Measurements from ENCODE around the gene LAMP1.
A peak's percentile ranks its signal among the peaks of the same experiment; 100 is the strongest.
"Not testable (repeated sequence)": the region's sequence is repeated elsewhere in the genome, so short reads cannot be mapped to it uniquely, and the experiment has no call there.

LAMP1 gene, protein sequence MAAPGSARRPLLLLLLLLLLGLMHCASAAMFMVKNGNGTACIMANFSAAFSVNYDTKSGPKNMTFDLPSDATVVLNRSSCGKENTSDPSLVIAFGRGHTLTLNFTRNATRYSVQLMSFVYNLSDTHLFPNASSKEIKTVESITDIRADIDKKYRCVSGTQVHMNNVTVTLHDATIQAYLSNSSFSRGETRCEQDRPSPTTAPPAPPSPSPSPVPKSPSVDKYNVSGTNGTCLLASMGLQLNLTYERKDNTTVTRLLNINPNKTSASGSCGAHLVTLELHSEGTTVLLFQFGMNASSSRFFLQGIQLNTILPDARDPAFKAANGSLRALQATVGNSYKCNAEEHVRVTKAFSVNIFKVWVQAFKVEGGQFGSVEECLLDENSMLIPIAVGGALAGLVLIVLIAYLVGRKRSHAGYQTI

DNA sequence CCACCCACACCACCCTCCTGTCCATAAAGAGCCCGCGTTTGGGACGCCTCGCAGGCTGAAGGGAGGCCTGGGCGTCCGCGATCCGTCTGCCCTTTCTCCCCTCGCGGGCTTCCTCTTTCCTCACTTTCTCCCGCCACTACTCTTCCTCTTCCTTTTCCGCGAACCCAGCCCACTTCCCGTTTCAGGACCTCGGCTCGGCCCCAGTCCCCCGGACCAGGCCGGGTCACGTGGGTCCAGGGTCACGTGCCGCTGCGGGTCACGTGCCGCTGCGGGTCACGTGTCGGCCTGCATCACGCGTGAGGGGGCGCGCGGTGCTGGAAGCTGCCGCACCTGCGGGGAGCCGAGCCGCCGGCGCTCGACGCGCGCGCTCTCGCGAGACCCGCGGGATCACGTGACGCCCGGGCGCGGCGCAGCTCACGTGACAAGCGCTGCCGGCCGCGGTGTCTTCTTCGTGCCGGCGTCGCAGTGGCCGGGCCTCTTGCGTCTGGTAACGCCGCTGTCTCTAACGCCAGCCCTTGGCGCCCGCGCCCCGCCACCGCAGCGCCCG lies at the start of gene LAMP1:
LAMP1 (plus strand) TSS at position 417 of the 547 bp plus-strand sequence. CDS start 196 bp downstream, outside the sequence.
- in situ Hi-C loops (cut with MboI; ENCODE audit: low sequenced_read_pairs, unreplicated experiment) = no loop called here
- TF ChIP-seq, protein P1, sequence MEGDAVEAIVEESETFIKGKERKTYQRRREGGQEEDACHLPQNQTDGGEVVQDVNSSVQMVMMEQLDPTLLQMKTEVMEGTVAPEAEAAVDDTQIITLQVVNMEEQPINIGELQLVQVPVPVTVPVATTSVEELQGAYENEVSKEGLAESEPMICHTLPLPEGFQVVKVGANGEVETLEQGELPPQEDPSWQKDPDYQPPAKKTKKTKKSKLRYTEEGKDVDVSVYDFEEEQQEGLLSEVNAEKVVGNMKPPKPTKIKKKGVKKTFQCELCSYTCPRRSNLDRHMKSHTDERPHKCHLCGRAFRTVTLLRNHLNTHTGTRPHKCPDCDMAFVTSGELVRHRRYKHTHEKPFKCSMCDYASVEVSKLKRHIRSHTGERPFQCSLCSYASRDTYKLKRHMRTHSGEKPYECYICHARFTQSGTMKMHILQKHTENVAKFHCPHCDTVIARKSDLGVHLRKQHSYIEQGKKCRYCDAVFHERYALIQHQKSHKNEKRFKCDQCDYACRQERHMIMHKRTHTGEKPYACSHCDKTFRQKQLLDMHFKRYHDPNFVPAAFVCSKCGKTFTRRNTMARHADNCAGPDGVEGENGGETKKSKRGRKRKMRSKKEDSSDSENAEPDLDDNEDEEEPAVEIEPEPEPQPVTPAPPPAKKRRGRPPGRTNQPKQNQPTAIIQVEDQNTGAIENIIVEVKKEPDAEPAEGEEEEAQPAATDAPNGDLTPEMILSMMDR (IDR thresholded peaks at IDR 0.05; ENCODE audit: borderline replicate concordance, control extremely low read depth, extremely low read depth, insufficient read depth, missing control alignments) = no peak

DNA sequence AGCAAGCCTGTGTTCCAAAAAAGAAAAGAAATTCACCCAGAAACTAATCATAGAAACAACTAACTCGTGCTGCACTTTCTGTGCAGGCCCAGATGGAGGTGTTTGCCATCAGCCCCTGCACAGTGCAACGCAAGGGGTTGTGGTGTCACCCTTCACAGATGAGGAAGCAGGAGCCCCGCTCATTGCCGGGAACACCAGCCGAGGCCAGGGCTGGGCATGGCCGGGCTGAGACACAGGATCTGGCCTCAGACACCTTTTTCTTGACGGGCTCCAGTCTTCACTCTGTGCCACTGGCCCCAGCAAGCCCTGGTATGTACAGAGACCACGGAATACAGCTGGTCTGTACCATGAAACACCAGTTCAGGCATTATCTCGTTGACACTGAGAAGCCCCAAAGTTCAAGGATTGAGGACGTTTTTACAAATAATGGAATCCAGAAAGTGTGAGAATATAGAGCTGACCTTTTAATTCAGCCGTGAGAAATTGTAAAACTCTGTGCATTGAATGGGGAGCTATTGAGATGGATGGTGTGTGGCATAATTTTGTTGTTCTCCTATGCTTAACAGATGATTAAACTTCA lies 44.4 kb upstream of the LAMP1 start:
- in situ Hi-C loops (cut with MboI; ENCODE audit: low sequenced_read_pairs, unreplicated experiment) = no loop called here

More for the DNA sequence above, at the start of gene LAMP1:
- DNase-seq (ENCODE audit: low spot score) = peak; percentile 99

DNA sequence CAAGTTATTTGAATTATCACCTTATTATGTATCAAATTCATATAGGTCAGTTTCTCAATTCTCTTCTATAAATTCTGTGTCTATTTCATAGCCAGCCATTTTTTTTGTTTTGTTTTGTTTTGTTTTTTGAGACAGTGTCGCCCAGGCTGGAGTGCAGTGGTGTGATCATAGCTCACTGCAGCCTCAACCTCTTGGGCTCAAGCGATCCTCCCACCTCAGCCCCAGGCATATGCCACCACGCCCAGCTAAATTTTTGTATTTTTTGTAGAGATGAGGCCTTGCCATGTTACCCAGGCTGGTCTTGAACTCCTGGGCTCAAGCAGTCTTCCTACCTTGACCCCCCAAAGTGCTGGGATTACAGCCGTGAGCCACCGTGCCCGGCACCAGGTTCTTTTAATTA lies 39.1 kb upstream of the LAMP1 start:
- in situ Hi-C loops (cut with MboI; ENCODE audit: low sequenced_read_pairs, unreplicated experiment); DNase-seq (ENCODE audit: low spot score): not testable (repeated sequence)

More for the DNA sequence above, 44.4 kb upstream of the LAMP1 start:
- TF ChIP-seq, protein P1 (IDR thresholded peaks at IDR 0.05; ENCODE audit: borderline replicate concordance, control extremely low read depth, extremely low read depth, insufficient read depth, missing control alignments) = no peak
- DNase-seq (ENCODE audit: low spot score) = no peak

DNA sequence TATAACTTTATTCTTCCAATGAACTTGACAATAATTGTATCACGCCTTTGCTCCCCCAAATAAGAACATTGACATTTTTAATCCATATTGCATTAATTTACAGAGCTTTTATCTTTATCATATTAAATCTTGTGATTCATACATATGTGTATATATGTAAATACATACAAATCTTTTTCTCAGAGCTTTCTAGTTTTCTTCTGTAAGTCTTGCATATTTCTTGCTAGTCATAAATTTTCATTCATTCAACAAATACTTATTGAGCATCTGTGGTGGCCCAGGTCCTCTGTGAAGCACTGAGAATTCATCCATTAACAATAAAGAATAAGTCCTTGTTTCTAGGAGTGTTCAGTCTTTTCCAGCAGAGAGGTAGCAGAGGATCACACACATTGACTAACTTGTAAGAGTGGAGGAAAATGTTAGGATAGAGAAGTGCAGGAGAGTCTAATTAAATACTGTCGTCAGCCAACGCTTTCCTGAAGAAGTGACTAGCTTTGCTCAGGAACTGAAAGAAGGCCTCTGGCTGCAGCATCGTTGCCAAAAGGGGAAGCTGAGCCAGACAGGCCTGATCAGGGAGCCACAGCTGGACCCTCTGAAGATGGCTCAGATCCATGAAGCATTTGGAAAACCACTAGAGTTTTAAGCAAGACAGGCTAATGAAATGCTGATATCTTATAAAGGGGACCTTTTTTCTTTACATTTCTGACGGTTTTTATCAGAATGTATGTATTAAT lies 38.6 kb upstream of the LAMP1 start:
- in situ Hi-C loops (cut with MboI; ENCODE audit: low sequenced_read_pairs, unreplicated experiment) = no loop called here
- TF ChIP-seq, protein P1 (IDR thresholded peaks at IDR 0.05; ENCODE audit: borderline replicate concordance, control extremely low read depth, extremely low read depth, insufficient read depth, missing control alignments) = no peak
- no peak for DNase-seq (ENCODE audit: low spot score)

DNA sequence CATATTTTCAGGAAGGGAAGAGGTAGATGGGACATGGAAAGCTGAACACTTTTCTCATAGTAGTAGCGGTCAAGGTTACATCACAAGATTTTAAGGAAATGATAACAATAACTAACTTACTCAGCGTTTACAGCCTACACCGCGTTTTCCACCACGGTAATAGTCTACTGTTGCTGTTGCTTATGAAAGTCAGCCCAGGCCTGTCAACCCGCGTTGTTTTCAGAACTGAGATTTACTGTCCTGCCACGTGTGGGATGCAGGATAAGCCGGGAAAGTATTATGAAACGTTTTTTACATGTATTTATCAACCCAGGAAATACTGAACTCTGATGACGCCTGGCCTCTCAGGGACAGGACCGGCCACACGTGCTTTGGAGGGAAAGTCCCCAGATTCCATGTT lies 36.0 kb upstream of the LAMP1 start:
- TF ChIP-seq, protein P1 (IDR thresholded peaks at IDR 0.05; ENCODE audit: borderline replicate concordance, control extremely low read depth, extremely low read depth, insufficient read depth, missing control alignments) = no peak
- DNase-seq (ENCODE audit: low spot score) = no peak
- in situ Hi-C loops (cut with MboI; ENCODE audit: low sequenced_read_pairs, unreplicated experiment) = no loop called here

DNA sequence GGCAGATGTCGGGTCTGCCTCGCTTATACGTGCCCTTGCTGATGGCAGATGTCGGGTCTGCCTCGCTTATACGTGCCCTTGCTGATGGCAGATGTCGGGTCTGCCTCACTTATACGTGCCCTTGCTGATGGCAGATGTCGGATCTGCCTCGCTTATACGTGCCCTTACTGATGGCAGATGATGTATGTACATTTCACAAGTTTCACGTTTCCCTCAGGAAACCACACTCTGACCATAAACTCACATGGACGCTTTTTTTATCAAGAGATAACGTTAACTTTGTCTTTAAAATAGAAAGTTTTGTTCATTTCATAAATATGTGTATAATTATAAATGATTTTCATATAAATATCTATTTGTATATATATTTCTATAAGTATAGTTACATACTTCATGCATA lies 34.0 kb upstream of the LAMP1 start:
- DNase-seq (ENCODE audit: low spot score); in situ Hi-C loops (cut with MboI; ENCODE audit: low sequenced_read_pairs, unreplicated experiment): not testable (repeated sequence)

DNA sequence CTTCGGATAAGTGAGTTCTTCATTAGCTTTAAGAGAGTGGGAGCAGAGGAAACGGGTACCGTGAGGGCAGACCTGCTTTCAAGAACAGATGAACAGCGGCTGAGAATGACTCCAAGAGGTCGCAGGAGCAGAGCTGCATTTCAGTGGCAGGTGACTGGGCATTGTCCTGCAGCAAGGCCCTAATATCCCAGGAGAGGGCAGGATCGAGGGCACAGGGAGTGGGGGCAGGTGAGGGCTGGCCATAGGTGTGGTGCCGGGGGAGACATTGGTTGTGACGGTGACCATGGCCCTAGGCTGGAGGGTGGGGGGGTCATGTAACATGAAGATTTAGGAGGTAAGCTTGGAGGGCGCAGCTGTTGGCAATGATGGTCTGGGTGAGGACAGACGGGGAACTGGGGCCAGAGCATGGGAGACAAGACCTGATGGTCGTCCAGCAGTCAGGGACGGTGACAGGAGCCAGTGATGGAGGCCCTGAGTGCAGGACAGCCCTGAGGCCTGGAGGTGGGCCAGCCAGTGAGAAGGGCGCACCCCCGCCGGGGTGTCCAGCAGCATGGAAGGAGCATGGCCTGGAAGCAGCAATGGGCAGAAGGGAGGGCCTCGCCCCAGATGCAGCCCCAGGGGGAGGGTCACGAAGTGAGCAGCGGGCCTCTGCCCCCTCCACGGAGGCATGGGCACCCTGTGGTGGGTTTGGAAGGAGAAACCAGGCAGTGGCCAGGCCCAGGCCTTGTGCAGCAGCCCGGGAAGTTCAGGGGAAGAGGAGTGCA lies 29.2 kb upstream of the LAMP1 start:
- DNase-seq (ENCODE audit: low spot score) = no peak
- TF ChIP-seq, protein P1 (IDR thresholded peaks at IDR 0.05; ENCODE audit: borderline replicate concordance, control extremely low read depth, extremely low read depth, insufficient read depth, missing control alignments) = no peak
- in situ Hi-C loops (cut with MboI; ENCODE audit: low sequenced_read_pairs, unreplicated experiment) = no loop called here

Measured in GM13976 (cell line).